Measurements from ENCODE around the gene SLAMF6. TPM values are rescaled to one million over a fixed set of nuclear protein-coding genes. Genes with fewer than 3 reads are reported as not detected.
"Not testable (repeated sequence)": the region's sequence is repeated elsewhere in the genome, so short reads cannot be mapped to it uniquely, and the experiment has no call there.

The SLAMF6 gene
- polyA plus RNA-seq, 2 of the 4 experiments (the other 2 are of a cell fraction), result not detected

- H3K4me2 ChIP-seq; CTCF ChIA-PET; H3K4me3 ChIP-seq; ATAC-seq; POLR2A ChIA-PET; H3K4me1 ChIP-seq; FAIRE-seq; H3K27ac ChIP-seq; DNase-seq (ENCODE audit: low read depth in 1 of 2, low spot score in 1 of 2): not testable (repeated sequence)
- WGBS (ENCODE audit: missing lambda C conversion rate), result 15% methylated on average over 3 of the region's 3 CpGs
- peaks cover 12% of the 10 kb centered on the region; the same call in 2 of the 3 replicates for H3K9me3 ChIP-seq
- peak; percentile 32 for TF ChIP-seq ZFP36 (IDR thresholded peaks at IDR 0.05; ENCODE audit: borderline replicate concordance, partially characterized antibody)
Observed at GRCh38 chr1:160498301-160499065, 24.6 kb downstream of the SLAMF6 start.

- H3K27ac ChIP-seq, result no peak overlapping the region
- 55% methylated on average over 4 of the region's 4 CpGs for WGBS (ENCODE audit: missing lambda C conversion rate)
- H3K4me2 ChIP-seq, result no peak overlapping the region
- POLR2A ChIA-PET, result no interaction called here
- peaks cover 12% of the 10 kb centered on the region; the same call in 2 of the 3 replicates for H3K9me3 ChIP-seq
- TF ChIP-seq PHF8 (IDR thresholded peaks at IDR 0.05; ENCODE audit: borderline replicate concordance, low read depth) (no peak), SREBF2 (IDR thresholded peaks at IDR 0.05) (no peak), ESRRA (IDR thresholded peaks at IDR 0.05; ENCODE audit: borderline replicate concordance, low read length) (no peak), HOXA7 (CRISPR knock-in tag; IDR thresholded peaks at IDR 0.05) (no peak), RNF2 (IDR thresholded peaks at IDR 0.05; ENCODE audit: borderline replicate concordance, low read depth) (no peak), HEYL (CRISPR knock-in tag; IDR thresholded peaks at IDR 0.05) (no peak), CHD4 (IDR thresholded peaks at IDR 0.05; ENCODE audit: borderline replicate concordance) (no peak), FOSL2 (IDR thresholded peaks at IDR 0.05) (no peak), FOSL2 (CRISPR knock-in tag; IDR thresholded peaks at IDR 0.05) (no peak), TP53 (CRISPR knock-in tag; IDR thresholded peaks at IDR 0.05) (no peak), ZSCAN20 (CRISPR knock-in tag; IDR thresholded peaks at IDR 0.05) (no peak)
- TF ChIP-seq, protein P1, sequence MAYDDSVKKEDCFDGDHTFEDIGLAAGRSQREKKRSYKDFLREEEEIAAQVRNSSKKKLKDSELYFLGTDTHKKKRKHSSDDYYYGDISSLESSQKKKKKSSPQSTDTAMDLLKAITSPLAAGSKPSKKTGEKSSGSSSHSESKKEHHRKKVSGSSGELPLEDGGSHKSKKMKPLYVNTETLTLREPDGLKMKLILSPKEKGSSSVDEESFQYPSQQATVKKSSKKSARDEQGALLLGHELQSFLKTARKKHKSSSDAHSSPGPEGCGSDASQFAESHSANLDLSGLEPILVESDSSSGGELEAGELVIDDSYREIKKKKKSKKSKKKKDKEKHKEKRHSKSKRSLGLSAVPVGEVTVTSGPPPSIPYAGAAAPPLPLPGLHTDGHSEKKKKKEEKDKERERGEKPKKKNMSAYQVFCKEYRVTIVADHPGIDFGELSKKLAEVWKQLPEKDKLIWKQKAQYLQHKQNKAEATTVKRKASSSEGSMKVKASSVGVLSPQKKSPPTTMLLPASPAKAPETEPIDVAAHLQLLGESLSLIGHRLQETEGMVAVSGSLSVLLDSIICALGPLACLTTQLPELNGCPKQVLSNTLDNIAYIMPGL (CRISPR knock-in tag; IDR thresholded peaks at IDR 0.05; ENCODE audit: borderline replicate concordance), result no peak
- TF ChIP-seq, protein P2, sequence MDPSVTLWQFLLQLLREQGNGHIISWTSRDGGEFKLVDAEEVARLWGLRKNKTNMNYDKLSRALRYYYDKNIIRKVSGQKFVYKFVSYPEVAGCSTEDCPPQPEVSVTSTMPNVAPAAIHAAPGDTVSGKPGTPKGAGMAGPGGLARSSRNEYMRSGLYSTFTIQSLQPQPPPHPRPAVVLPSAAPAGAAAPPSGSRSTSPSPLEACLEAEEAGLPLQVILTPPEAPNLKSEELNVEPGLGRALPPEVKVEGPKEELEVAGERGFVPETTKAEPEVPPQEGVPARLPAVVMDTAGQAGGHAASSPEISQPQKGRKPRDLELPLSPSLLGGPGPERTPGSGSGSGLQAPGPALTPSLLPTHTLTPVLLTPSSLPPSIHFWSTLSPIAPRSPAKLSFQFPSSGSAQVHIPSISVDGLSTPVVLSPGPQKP (IDR thresholded peaks at IDR 0.05; ENCODE audit: low read depth, low read length), result no peak
- ATAC-seq (no peak), FAIRE-seq (no peak), DNase-seq (ENCODE audit: low read depth in 1 of 2, low spot score in 1 of 2) (no peak)
- H3K4me1 ChIP-seq, result no peaks in the 10 kb centered on the region
- no peak overlapping the region for H3K4me3 ChIP-seq
- CTCF ChIA-PET, result no interaction called here
Observed at GRCh38 chr1:160496334-160496733, 26.7 kb downstream of the SLAMF6 start.

DNA sequence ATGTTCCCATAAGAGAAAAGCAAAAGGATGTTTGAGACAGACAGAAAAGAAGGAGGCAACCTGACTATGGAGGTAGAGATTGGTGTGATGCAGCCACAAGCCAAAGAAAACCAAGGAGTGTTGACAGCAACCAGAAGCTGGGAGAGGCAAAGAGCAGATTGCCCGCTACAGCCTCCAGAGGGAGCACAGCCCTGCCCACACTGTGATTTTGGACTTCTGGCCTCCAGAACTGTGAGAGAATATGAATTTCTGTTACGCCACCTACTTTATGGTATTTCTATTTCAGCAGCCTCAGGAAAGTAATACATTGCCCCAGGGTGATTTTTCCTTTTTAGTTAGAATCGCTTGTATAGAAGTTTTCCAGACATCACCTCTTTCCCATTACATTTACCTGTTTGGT is 28.4 kb downstream of the SLAMF6 start:
- ATAC-seq (peak; percentile 82 to 84; a peak in 5 of 6 replicates), DNase-seq (ENCODE audit: low read depth in 1 of 2, low spot score in 1 of 2) (peak in 1 of 2 experiments; percentile 21), FAIRE-seq (no peak)
- TF ChIP-seq SREBF2 (IDR thresholded peaks at IDR 0.05) (no peak), RFX5 (IDR thresholded peaks at IDR 0.05) (no peak), HOXA7 (CRISPR knock-in tag; IDR thresholded peaks at IDR 0.05) (no peak), SMC3 (IDR thresholded peaks at IDR 0.05) (peak; percentile 61), EHMT2 (IDR thresholded peaks at IDR 0.05; ENCODE audit: low read depth) (no peak), HOXB5 (CRISPR knock-in tag; IDR thresholded peaks at IDR 0.05) (no peak), RAD21 (conservative IDR thresholded peaks at IDR 0.05 in 1 of 2, IDR thresholded peaks at IDR 0.05 in 1 of 2) (peak; percentile 41 to 50)
- TF ChIP-seq, protein P3, sequence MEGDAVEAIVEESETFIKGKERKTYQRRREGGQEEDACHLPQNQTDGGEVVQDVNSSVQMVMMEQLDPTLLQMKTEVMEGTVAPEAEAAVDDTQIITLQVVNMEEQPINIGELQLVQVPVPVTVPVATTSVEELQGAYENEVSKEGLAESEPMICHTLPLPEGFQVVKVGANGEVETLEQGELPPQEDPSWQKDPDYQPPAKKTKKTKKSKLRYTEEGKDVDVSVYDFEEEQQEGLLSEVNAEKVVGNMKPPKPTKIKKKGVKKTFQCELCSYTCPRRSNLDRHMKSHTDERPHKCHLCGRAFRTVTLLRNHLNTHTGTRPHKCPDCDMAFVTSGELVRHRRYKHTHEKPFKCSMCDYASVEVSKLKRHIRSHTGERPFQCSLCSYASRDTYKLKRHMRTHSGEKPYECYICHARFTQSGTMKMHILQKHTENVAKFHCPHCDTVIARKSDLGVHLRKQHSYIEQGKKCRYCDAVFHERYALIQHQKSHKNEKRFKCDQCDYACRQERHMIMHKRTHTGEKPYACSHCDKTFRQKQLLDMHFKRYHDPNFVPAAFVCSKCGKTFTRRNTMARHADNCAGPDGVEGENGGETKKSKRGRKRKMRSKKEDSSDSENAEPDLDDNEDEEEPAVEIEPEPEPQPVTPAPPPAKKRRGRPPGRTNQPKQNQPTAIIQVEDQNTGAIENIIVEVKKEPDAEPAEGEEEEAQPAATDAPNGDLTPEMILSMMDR (IDR thresholded peaks at IDR 0.05), result peak; percentile 41; the same call in 2 of the 3 replicates
- ChIA-PET CTCF (no interaction called here), POLR2A (no interaction called here)
- no peaks in the 10 kb centered on the region for H3K4me1 ChIP-seq
- H3K4me2 ChIP-seq, result no peak overlapping the region
- H3K9me3 ChIP-seq, result peaks cover 11% of the 10 kb centered on the region; the same call in 2 of the 3 replicates
- H3K4me3 ChIP-seq, result no peak overlapping the region
- 66% methylated on average over 3 of the region's 3 CpGs for WGBS (ENCODE audit: missing lambda C conversion rate)
- H3K27ac ChIP-seq, result no peak overlapping the region

Data from A549 (cell line).